ENCODE results near the gene RFT1.

The RFT1 gene

GRCh38 chr3:53084310-53085001 is 45.8 kb downstream of the RFT1 start:
- ChIA-PET POLR2A (no interaction called here), CTCF (interaction anchor here (0.8 to 1.7 kb wide), 5 partner anchors 10 to 30 kb away, joined by 3 to 5 read pairs (median 4); no protein-coding TSS in a partner anchor)
- TF ChIP-seq, protein P1, sequence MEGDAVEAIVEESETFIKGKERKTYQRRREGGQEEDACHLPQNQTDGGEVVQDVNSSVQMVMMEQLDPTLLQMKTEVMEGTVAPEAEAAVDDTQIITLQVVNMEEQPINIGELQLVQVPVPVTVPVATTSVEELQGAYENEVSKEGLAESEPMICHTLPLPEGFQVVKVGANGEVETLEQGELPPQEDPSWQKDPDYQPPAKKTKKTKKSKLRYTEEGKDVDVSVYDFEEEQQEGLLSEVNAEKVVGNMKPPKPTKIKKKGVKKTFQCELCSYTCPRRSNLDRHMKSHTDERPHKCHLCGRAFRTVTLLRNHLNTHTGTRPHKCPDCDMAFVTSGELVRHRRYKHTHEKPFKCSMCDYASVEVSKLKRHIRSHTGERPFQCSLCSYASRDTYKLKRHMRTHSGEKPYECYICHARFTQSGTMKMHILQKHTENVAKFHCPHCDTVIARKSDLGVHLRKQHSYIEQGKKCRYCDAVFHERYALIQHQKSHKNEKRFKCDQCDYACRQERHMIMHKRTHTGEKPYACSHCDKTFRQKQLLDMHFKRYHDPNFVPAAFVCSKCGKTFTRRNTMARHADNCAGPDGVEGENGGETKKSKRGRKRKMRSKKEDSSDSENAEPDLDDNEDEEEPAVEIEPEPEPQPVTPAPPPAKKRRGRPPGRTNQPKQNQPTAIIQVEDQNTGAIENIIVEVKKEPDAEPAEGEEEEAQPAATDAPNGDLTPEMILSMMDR (IDR thresholded peaks at IDR 0.05; ENCODE audit: insufficient read depth, low read length, missing control alignments) = no peak
- H3K4me3 ChIP-seq (ENCODE audit: low read depth, low read length) = no peak overlapping the region
- no peak for DNase-seq (ENCODE audit: low read depth, low spot score)

- POLR2A ChIA-PET = no interaction called here
- H3K4me3 ChIP-seq (ENCODE audit: low read depth, low read length) = no peak overlapping the region
- CTCF ChIA-PET = interaction anchor here (0.8 to 1.7 kb wide), 8 partner anchors 9 to 30 kb away, joined by 3 to 5 read pairs (median 4); no protein-coding TSS in a partner anchor
- DNase-seq (ENCODE audit: low read depth, low spot score) = no peak
- TF ChIP-seq, protein P1 (IDR thresholded peaks at IDR 0.05; ENCODE audit: insufficient read depth, low read length, missing control alignments) = no peak
Observed at GRCh38 chr3:53083949-53084309, 46.3 kb downstream of the RFT1 start.

GRCh38 chr3:53083521-53083920 is 46.7 kb downstream of the RFT1 start:
- CTCF ChIA-PET = interaction anchor here (0.8 to 1.7 kb wide), 9 partner anchors 9 to 233 kb away, joined by 3 to 5 read pairs (median 3); no protein-coding TSS in a partner anchor
- DNase-seq (ENCODE audit: low read depth, low spot score) = peak; percentile 31
- H3K4me3 ChIP-seq (ENCODE audit: low read depth, low read length) = no peak overlapping the region
- TF ChIP-seq, protein P1 (IDR thresholded peaks at IDR 0.05; ENCODE audit: insufficient read depth, low read length, missing control alignments) = no peak
- POLR2A ChIA-PET = interaction anchor here (0.7 kb wide), 1 partner anchor 187 kb away, joined by 6 read pairs; no protein-coding TSS in a partner anchor

GRCh38 chr3:53082736-53083135 is 47.5 kb downstream of the RFT1 start:
- ChIA-PET POLR2A (interaction anchor here (0.7 kb wide), 1 partner anchor 188 kb away, joined by 6 read pairs; no protein-coding TSS in a partner anchor), CTCF (interaction anchor here (1.3 to 1.5 kb wide), 2 partner anchors 11 to 232 kb away, joined by 3 to 4 read pairs; no protein-coding TSS in a partner anchor)
- DNase-seq (ENCODE audit: low read depth, low spot score) = no peak
- TF ChIP-seq, protein P1 (IDR thresholded peaks at IDR 0.05; ENCODE audit: insufficient read depth, low read length, missing control alignments) = no peak
- H3K4me3 ChIP-seq (ENCODE audit: low read depth, low read length) = no peak overlapping the region

DNA sequence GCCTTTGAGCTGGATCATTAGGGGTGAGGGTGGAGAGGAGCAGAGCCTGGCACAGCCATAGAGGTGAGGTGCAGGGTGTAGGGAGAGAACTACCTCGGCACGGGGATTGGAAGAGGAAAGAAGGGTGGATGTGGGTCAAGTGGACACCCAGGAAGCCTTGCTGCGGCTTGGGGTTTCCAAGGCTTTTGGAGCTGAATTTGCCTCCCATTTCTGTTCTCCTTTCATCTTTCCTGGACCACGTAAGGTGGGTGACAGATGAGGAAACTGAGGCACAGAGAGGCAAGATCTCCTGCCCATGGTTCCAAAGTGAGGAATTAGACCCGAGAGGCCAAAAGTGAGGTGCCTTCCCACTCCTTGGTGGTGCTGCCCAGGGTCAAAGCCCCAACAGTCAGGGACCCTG is 48.9 kb downstream of the RFT1 start:
- TF ChIP-seq, protein P1 (IDR thresholded peaks at IDR 0.05; ENCODE audit: insufficient read depth, low read length, missing control alignments) = no peak
- no peak for DNase-seq (ENCODE audit: low read depth, low spot score)
- H3K4me3 ChIP-seq (ENCODE audit: low read depth, low read length) = no peak overlapping the region
- POLR2A ChIA-PET = no interaction called here
- CTCF ChIA-PET = interaction anchor here (0.6 to 0.8 kb wide), 2 partner anchors 9 to 32 kb away, joined by 3 read pairs; no protein-coding TSS in a partner anchor

DNA sequence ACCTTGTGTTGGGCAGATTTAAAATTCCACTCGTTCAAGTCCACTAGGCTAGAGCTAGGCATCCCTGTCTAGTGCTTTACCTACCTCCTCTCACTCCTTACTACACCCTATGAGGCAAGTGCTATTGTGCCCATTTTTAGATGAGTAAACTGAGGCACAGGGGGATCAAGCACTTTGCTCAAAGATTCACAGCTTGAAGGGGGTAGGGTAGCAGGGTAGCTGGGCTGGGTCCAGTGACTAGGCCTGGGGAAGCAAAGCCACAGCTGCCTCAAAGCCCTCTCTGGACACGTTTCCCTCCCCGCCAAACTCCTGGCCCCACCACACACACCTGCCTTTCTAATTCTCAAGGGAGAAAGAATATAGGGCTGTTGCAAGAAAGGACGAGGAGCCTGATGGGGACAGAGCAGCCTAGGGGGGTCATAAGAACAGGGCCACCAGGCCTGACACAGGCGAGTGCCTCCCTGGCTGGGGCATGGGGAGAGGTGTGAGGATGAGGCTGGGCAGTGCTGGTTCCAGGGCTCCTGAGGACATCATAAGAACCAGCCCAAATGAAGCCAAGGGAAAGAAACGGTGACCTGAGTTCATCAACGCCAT is 49.5 kb downstream of the RFT1 start:
- H3K4me3 ChIP-seq (ENCODE audit: low read depth, low read length) = no peak overlapping the region
- ChIA-PET POLR2A (no interaction called here), CTCF (interaction anchor here (1.6 to 2.4 kb wide), 2 partner anchors 10 to 34 kb away, joined by 6 to 9 read pairs; no protein-coding TSS in a partner anchor)
- DNase-seq (ENCODE audit: low read depth, low spot score) = no peak
- TF ChIP-seq, protein P1 (IDR thresholded peaks at IDR 0.05; ENCODE audit: insufficient read depth, low read length, missing control alignments) = no peak

Measured in AG04449 (cell line).